SK-MEL-5 (cell line): ENCODE results near the gene IRF8. TPM values are rescaled to one million over a fixed set of nuclear protein-coding genes. Genes with fewer than 3 reads are reported as not detected.

Experiments used
- DNase-seq: peaks from one replicate; pipeline ENCODE4 v3.0.0-alpha.2; 2016; ENCODE audit warnings: low read depth, low spot score
- in situ Hi-C: cut with HindIII; loops from 2 replicates; pipeline ENCODE4 v1.10.0; 2016; ENCODE audit warnings: low sequenced_read_pairs, high pct_unique_total_duplicates, low pct_unique_long_range_greater_than_20kb
- small RNA-seq, 2 experiments: library from RNA; depleted of rRNA; stranded (forward); fragments of <200 nt; gene quantifications; one replicate each; pipeline ENCODE3, GENCODE V24; 2014
- total RNA-seq: library from RNA; depleted of rRNA; stranded (reverse); fragments of >200 nt; shearing (Covaris generic); gene quantifications from 2 replicates; pipeline ENCODE4 v1.2.3, GENCODE V29; 2014; rRNA removed

The IRF8 gene
- total RNA-seq, 1 experiment from 2014 or later = 0.21 TPM

DNA sequence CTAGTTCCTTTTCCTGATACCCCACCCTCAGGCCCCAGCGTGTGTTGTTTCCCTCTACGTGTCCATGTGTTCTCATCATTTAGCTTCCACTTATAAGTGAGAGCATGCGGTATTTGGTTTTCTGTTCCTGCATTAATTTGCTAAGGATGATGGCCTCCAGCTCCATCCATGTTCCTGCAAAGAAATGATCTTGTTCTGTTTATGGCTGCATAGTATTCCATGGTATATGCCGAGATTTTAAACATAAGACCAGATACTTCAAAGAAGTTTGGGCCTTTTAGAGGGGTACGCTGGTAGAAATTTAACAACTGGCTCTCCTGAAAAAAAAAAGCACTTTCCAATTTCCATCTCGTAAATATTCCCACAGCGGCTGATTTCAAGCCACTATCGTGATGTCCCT, 59.8 kb downstream of the IRF8 start:
- DNase-seq = no peak
- in situ Hi-C loops = no loop called here

DNA sequence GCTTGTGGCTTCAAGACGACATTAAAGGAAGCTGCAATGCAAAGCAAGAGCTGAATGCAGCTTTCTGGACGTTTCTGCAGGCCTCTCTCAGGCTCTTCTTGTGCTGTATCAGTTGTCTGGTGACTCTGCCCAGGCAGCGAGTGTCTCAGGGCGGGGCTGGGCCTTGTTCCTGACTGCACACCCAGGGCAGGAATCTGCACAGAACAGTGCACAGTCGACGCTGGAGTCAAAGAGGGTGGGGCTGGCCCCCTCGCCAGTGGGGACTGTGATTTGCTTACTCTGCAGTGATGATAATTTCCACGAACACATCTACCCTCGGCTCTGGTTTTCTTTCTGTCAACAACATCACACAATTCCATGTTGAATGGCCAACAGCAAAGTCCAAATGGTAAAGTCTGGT, 60.7 kb downstream of the IRF8 start:
- in situ Hi-C loops = no loop called here
- DNase-seq = no peak

DNA sequence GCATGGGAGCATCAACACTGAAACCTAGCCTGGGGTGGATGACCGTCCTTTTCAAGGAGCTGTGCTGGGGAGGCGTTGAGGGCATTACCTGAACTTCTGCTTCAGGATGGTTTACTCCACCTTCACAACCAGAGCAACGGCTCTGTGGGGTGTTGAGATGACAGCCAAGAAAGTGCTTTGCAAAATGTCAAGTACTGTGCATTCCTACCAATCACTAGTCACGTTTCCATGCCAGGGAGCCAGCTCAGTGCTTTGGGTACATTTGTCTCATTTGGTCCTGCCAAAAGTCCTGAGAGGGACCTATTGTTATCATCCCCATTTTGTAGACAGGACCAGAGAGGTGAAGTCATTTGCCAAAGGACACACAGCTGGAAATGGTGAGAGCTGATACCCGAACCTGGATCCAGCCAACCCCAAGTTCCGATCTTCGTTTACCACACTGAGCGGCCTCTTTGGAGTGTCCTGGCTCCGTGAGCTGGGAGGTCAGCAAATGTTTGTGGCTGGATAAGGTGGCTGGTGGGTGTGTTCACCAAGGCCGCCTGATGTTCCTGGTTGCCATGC, 61.6 kb downstream of the IRF8 start:
- no peak for DNase-seq

DNA sequence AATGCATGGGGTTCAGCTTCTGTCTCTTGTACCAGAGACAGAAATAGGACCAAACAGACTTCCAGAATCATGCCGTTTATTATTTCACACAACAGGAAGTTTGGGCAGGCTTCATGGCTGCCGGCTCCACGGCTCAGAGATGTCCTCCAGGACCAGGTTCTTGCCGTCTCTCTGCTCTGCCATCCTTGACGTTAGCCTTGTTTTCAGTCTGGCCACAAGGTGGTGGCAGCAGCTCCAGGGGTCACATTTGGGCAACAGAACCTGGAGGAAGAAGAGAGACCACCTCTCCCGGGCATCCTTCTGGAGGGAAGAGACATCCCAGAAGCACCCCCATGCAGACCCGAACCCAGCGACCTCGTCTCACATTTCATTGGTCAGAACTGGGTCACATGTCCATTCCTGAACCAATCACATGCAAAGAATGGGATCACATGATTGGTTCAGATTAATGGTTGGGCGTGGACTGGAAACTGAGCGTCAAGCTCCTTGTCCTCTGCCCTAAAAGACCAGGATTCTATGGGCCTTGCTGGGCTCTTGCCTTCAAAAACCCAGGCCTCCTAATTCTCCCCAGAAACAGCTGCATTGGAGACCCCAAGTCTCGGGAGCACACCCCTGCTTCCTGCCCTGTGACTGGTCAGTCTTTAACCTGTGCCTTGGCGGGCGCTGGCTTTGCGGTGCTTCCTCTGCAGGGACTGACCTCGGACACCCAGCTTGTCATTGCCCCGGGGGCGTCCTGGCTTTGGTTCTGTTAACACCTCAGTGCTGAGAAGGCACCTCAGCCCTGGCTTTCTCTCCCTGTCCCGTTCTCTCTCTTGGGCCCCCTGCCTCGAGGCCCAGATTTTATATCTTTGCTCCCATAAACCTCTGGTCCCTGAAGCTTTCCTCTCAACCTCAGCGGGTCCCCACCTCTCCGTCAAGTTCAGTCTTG, 63.3 kb downstream of the IRF8 start:
- in situ Hi-C loops = no loop called here
- no peak for DNase-seq

More for the DNA sequence above, 61.6 kb downstream of the IRF8 start:
- in situ Hi-C loops = no loop called here

DNA sequence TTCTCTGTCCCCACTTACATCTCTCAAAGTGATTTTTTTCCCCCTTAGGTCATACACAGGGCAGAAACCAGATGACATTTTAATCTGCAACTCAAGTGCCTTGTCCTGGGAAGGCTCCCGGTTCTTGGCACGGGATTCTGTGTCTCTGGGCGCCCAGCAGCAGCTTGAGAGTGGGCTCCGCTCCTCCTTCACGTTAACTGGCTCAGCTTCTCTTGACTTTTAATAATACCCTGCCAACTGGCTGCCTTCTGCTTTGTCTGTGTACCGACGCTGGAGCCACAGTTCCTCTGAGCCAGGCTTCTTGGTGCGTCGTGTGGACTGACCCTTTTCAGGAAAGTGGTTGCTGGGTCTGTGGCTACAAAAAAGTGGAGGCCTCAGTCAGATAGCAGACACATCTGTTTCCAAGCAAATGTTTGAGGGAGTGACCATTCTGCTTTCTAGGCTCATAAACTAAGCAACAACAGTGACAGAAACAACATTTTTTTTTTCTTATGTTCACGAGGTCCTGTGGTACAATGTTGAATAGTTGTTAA, 64.9 kb downstream of the IRF8 start:
- in situ Hi-C loops = no loop called here
- no peak for DNase-seq

DNA sequence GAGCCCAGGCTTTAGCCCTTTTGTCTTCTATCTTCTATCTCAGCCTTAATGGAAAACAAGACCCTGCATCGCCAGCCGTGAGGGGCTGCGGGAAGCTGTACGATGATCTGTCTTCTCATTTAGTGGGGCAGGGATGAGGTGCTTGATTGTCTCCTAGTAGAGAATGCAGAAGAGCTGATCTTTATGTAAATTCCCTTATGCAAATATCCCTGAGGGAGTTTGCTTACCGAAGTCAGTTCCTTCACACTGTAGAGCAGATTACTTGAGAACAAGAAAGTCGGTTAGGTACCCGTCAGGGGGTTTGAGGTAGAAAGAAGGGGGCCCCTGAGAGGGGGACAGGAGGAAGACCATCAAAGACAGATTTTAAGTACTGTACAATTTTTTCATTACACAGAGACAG, 66.2 kb downstream of the IRF8 start:
- DNase-seq = no peak
- in situ Hi-C loops = no loop called here

DNA sequence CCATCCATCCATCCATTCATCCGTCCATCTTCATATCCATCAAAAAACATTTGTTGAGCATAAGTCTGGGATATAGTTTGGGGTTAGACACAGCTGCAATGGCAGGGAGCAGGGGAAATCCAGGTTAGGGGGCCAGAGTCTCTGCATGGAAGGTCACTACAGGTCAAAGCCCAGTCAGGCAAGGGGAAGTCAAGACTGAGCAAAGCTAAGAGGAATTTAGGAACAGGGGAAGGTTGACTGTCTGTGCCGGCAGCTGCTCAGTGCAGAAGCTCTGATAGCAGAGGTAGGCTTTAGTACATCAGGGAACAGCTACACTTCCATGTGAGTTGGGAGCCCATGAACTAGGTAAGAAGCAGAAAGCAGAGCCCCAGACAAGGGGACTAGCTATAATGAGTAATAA, 68.1 kb downstream of the IRF8 start:
- DNase-seq = no peak
- in situ Hi-C loops = no loop called here

DNA sequence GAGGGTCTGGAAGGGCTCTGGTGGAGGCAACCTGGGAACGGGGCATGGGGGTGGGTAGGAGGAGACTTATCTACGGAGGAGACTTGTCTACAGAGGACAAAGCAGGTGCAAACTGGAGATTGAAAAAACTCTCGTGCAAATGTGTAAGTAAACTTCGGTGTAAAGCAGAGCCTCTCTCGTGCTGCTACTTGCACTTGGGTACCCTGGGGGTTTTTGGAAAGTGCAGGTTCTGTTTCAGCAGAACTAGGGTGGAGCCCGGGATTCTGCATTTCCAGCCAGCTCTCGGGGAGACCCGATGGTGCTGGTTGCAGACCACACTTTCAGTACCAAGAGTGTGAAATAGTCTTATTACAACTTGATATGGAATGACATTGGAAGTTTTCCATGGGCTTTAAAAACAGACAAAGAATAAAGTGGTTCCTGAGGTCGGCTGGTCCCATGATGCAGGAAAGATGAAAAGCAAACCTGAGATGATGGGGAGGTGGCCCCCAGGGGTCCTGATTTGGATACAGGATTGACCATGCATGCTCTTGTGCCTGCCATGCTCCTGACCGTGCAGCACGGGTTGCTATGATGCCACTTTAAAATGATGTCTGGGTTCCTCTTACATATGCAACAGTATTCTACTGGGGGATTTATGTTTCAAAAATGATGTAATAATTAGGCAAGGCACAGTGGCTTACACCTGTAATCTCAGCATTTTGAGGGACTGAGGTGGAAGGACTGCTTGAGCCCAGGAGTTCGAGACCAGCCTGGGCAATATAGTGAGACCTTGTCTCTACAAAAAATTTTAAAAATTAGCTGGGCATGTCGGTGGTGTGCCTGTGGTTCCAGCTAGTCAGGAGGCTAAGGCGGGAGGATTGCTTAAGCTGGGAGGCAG, 69.3 kb downstream of the IRF8 start:
- in situ Hi-C loops = no loop called here
- no peak for DNase-seq

DNA sequence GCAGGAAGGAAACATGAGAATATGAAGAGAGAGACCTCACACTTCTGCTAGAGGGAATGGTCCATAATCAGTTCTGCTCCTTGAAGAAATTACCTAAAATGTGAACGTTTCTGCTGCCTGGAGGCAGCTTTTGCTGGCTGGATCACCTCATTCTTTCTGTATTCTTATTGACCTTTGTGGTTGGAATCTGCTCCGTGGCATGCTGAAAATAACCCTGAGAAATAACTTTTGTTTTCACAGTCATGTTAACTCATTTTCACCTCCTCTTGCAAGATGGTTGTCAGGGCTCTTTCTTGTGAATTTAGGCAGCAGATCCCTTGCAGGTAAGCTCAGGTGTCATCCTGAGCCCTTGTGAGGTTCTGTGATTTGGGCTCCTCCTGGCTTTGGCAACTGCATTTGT, 70.2 kb downstream of the IRF8 start:
- no peak for DNase-seq
- in situ Hi-C loops = no loop called here

DNA sequence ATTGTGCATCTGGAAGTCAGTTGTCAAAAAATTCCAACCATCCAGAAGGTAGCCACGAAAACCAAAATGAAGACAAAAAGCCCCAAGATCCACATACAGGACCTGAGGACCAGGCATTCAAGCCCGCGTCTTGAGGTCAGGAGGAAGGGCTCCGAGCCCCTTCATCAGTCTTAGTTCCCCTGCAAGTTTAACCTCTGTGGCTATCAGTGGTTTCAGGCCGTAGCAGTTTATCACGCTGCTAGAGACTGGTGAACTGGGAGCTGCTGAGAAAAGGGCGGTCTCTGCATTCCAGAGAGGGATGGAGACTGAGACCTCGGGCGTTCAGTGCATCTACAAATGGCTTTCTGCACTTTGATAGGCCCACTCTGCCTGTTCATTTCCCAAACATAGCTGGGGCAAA, 70.6 kb downstream of the IRF8 start:
- no peak for DNase-seq
- in situ Hi-C loops = no loop called here

DNA sequence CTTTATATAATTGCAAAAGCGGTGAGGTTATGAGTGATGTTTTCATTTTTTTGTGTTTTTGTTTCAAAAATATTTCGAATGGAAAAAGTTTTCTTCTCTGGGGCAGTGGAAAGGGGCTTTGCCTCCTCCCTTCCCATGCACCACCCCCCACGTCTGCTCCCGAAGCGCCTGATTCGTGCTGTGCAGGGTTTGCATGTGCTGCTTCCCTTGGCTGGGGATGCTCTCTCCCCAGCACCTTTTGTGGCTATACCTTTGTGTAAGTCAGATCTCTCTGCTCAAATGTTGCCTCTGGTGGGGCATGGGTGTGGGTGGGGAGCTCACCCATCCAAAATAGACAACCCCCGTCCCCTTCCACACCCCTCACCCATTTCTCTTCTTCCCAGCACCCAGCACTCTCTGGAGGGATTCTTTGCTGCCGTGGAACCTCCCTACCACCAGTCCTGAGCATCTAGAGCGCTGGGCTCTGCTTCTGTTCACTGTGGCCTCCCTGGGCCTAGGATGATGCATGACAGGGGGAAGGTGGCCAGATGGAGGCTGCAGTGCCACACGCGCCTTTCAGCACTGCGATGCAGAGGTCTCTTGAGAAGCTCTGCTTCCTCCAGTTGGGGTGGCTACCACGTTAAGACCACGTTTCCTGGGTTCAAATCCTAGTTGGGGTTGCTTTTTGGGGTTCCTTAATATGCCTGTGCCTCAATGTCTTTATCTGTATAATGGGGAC, 71.2 kb downstream of the IRF8 start:
- no peak for DNase-seq
- in situ Hi-C loops = no loop called here

DNA sequence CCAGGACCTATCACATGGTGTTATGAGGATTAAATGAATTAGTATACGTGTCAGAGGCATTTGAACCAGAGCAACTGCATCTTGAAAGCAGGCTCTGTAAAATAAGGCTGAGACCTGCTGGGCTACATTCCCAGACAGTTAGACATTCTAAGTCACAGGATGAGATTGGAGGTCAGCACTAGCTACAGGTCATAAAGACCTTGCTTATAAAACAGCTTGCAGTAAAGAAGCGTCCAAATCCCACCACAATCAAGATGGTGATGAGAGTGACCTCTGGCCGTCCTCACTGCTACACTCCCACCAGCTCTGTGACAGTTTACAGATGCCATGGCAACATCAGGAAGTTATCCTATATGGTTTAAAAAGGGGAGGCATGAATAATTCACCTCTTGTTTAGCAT, 71.8 kb downstream of the IRF8 start:
- in situ Hi-C loops = no loop called here
- no peak for DNase-seq

Small RNA genes within 50 kb of the gene (small RNA-seq; reads per million reads assigned to genes)
- gene MIR6774 = 0 reads per million in 2 experiments

Other genes with a start within 250 kb of the IRF8 start
- gene GINS2, start 210.2 kb upstream of the IRF8 start, total RNA-seq = 9.8 and 10.9 TPM in 2 replicates
- gene C16orf74, start 148.1 kb upstream of the IRF8 start, total RNA-seq = 3.8 and 6.1 TPM in 2 replicates
- gene EMC8, start 99.6 kb upstream of the IRF8 start, total RNA-seq = 27.1 and 32.9 TPM in 2 replicates
- gene COX4I1, start 99.5 kb upstream of the IRF8 start, total RNA-seq = 696 and 745 TPM in 2 replicates